ENCODE measurements around the gene CLDN12.
"Not testable (repeated sequence)": the region's sequence is repeated elsewhere in the genome, so short reads cannot be mapped to it uniquely, and the experiment has no call there.

The CLDN12 gene

GRCh38 chr7:90445633-90446032 lies 42.4 kb downstream of the CLDN12 start:
- DNase-seq, result no peak

GRCh38 chr7:90446137-90446899 lies 43.1 kb downstream of the CLDN12 start:
- DNase-seq, result no peak

- DNase-seq, result no peak
Observed at GRCh38 chr7:90453259-90453891, 50.1 kb downstream of the CLDN12 start.

- DNase-seq, result no peak
Observed at GRCh38 chr7:90453931-90454330, 50.7 kb downstream of the CLDN12 start.

DNA sequence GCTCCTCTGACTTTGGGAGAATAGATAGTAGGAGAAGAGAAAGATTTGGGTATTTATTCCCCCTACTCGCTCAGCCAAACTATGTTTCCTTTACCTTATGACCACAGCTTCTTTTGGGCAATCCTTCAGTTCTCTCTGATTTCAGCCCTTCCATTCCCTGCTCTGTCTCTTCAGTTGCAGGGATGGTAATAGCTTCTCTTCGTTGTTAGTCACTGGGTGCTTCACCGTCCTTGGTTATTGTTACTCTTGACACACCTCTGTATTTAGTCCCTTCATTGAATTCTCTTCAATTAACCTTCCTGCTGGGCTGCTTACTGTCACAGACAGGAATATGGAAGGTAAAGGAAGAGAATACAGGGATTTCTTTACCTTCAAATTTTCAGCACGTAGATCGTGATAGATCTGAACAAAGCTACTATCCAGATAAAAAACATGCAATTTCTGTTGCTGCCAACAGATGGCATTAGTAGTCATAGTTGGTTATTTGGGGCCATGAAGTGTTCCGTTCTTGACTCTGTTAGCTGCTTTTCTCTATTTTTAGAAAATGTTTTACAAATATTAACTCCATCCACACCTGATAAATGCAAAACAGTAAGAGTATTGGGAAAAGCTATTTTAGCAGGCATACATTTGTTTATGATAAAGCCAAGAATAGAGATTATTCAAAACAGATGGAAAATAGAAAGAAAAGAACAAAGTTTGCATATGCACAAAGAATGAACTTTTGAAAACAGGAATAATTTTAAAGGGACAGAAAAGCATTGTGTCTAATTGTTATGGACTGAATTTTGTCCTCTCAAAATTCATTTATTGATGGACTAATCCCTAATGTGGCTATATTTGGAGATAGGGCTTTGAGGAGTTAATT lies 52.1 kb downstream of the CLDN12 start:
- DNase-seq, result peak in 1 of 2 donors; percentile 6

- DNase-seq, result no peak
Observed at GRCh38 chr7:90458104-90458503, 54.8 kb downstream of the CLDN12 start.

- no peak for DNase-seq
Observed at GRCh38 chr7:90459888-90460287, 56.6 kb downstream of the CLDN12 start.

- DNase-seq, result no peak
Observed at GRCh38 chr7:90461219-90461618, 58.0 kb downstream of the CLDN12 start.

- not testable (repeated sequence) for DNase-seq
Observed at GRCh38 chr7:90463151-90463628, 59.9 kb downstream of the CLDN12 start.

Data from bone marrow (tissue), 2 donors.